Epithelial cell of proximal tubule (primary cell): Measurements from ENCODE around the gene TSPAN18. TPM values are rescaled to one million over a fixed set of nuclear protein-coding genes. Genes with fewer than 3 reads are reported as not detected.

ENCODE experiments used
- DNase-seq: peaks from one replicate; pipeline ENCODE4 v3.0.0-alpha.2; 2011; ENCODE audit warnings: low read depth
- H3K4me3 ChIP-seq: 2 replicates; pipeline ENCODE4 v1.5.1; 2011; ENCODE audit warnings: low read depth, mild to moderate bottlenecking, low read length
- total RNA-seq: library from RNA; depleted of rRNA; stranded (reverse); fragments of >200 nt; gene quantifications from 2 replicates; pipeline ENCODE4 v1.2.3, GENCODE V29; 2015
- TF ChIP-seq, protein P1 (sequence below): conservative IDR thresholded peaks from 2 replicates; pipeline ENCODE4 v1.5.1; 2012; ENCODE audit warnings: low read depth, mild to moderate bottlenecking, low read length

TSPAN18 gene
- total RNA-seq, 1 donor from 2014 or later: 1.6 TPM

DNA sequence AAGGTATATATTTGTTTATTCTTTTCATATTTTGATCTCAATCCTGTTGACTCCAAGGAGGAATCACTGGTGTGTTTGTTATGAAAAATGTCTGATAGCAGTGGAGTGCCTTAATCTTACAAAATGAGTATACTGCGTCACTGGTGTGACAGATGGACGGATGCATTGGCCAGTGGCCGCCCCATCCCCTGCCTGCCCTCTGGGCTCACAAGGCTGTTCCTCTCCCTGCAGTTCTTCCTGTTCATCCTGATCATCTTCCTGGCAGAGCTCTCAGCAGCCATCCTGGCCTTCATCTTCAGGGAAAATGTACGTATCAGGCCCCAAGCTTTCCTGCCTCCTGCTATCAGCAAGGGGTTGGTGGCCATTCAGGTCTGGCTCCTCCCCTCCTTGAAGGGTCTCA is 191.0 kb downstream of the TSPAN18 start:
- H3K4me3 ChIP-seq: no peak overlapping the region
- DNase-seq: no peak
- TF ChIP-seq, protein P1, sequence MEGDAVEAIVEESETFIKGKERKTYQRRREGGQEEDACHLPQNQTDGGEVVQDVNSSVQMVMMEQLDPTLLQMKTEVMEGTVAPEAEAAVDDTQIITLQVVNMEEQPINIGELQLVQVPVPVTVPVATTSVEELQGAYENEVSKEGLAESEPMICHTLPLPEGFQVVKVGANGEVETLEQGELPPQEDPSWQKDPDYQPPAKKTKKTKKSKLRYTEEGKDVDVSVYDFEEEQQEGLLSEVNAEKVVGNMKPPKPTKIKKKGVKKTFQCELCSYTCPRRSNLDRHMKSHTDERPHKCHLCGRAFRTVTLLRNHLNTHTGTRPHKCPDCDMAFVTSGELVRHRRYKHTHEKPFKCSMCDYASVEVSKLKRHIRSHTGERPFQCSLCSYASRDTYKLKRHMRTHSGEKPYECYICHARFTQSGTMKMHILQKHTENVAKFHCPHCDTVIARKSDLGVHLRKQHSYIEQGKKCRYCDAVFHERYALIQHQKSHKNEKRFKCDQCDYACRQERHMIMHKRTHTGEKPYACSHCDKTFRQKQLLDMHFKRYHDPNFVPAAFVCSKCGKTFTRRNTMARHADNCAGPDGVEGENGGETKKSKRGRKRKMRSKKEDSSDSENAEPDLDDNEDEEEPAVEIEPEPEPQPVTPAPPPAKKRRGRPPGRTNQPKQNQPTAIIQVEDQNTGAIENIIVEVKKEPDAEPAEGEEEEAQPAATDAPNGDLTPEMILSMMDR: no peak

- DNase-seq: no peak
- TF ChIP-seq, protein P1: no peak
- no peak overlapping the region for H3K4me3 ChIP-seq
Measured at GRCh38 chr11:44920451-44920850, 193.7 kb downstream of the TSPAN18 start.

- TF ChIP-seq, protein P1: no peak
- no peak for DNase-seq
- no peak overlapping the region for H3K4me3 ChIP-seq
Measured at GRCh38 chr11:44923115-44923514, 196.4 kb downstream of the TSPAN18 start.

- H3K4me3 ChIP-seq: no peak overlapping the region
- TF ChIP-seq, protein P1: no peak
- DNase-seq: no peak
Measured at GRCh38 chr11:44923806-44924205, 197.0 kb downstream of the TSPAN18 start.

- DNase-seq: no peak
- TF ChIP-seq, protein P1: no peak
Measured at GRCh38 chr11:44926036-44926435, 199.3 kb downstream of the TSPAN18 start.

GRCh38 chr11:44927174-44927661 is 200.5 kb downstream of the TSPAN18 start:
- H3K4me3 ChIP-seq: no peak overlapping the region
- TF ChIP-seq, protein P1: peak; percentile 86
- DNase-seq: no peak

More at GRCh38 chr11:44926036-44926435, 199.3 kb downstream of the TSPAN18 start:
- H3K4me3 ChIP-seq: no peak overlapping the region

- no peak for DNase-seq
- H3K4me3 ChIP-seq: no peak overlapping the region
- TF ChIP-seq, protein P1: no peak
Measured at GRCh38 chr11:44928144-44928543, 201.4 kb downstream of the TSPAN18 start.
